HG03432 (cell line): ENCODE measurements around the gene NKIRAS2.

ENCODE experiments used
- ATAC-seq: cut with Tn5 transposase; IDR thresholded peaks from one replicate; pipeline ENCODE4 v1.9.1; 2021; ENCODE audit warnings: mild to moderate bottlenecking, moderate library complexity; ENCODE audit not compliant: unreplicated experiment

Gene NKIRAS2

GRCh38 chr17:42053731-42054500 lies 34.0 kb downstream of the NKIRAS2 start:
- no peak for ATAC-seq

- no peak for ATAC-seq
Observed at GRCh38 chr17:42055027-42055426, 35.1 kb downstream of the NKIRAS2 start.

- ATAC-seq, result no peak
Observed at GRCh38 chr17:42055496-42055895, 35.6 kb downstream of the NKIRAS2 start.

DNA sequence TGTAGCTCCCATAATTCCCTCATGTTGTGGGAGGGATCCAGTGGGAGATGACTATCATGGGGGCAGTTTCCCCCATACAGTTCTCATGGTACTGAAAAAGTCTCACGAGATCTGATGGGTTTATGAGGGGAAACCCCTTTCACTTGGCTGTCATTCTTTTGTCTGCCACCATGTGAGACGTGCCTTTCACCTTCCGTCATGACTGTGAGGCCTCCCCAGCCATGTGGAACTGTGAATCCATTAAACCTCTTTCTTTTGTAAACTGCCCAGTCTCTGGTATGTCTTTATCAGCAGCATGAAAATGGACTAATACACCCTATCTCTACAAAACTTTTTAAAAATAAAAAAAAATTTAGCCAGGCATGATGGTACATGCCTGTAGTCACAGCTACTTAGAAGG lies 36.7 kb downstream of the NKIRAS2 start:
- no peak for ATAC-seq

- ATAC-seq, result no peak
Observed at GRCh38 chr17:42058063-42058462, 38.2 kb downstream of the NKIRAS2 start.

DNA sequence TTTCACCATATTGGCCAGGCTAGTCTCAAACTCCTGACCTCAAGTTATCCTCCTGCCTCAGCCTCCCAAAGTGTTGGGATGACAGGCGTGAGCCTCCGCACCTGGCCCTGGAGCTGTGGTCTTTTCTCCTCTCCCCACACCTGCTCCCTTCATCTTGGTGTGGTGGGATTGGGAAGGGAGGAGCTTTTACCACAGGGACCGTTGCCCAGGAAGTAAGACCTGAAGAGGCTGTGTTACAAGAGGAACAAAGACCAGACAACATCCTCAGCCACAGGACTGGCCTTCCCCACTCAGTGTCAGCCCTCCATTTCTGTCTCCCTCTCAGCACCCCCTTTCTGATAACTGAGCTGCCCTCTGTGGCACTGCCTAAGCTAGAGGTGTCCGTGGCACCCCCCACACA lies 39.9 kb downstream of the NKIRAS2 start:
- no peak for ATAC-seq

DNA sequence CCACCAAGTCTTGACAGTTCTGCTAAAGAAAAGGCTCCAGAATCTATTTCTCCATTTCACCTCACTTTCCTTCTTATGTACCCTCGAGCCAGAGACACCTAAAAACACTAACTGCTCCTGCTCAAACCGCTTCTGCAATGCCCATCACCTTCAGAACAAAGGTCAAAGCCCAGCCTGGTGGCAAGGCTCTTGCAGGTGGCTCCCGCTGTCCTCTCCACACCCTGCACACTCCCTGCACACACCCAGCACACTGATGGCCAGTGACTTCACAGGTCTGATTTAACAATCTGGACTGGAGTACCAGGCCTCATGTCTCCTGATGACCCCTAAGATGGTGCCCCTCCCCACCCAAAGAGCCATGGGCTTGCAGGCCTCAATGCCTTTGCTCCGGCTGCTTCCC lies 40.3 kb downstream of the NKIRAS2 start:
- no peak for ATAC-seq

- no peak for ATAC-seq
Observed at GRCh38 chr17:42061646-42062487, 42.0 kb downstream of the NKIRAS2 start.

- no peak for ATAC-seq
Observed at GRCh38 chr17:42062681-42063080, 42.8 kb downstream of the NKIRAS2 start.

DNA sequence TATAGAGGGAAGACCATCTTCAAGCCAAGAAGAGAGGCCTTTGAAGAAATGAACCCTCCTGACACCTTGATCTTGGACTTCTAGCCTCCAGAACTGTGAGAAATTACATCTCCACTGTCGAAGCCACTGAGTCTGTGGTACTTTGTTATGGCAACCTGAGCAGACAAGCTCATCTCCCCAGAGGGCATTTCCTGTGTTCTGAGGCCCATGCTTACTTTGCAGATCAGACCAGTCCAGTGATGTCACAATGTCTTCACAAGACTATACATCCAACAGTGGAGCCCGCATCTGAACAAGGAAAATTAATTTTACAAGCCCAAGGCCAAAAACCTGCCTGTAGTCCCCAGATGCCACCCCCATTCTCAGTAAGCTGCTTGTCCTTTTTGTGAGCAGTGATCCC lies 45.3 kb downstream of the NKIRAS2 start:
- no peak for ATAC-seq

DNA sequence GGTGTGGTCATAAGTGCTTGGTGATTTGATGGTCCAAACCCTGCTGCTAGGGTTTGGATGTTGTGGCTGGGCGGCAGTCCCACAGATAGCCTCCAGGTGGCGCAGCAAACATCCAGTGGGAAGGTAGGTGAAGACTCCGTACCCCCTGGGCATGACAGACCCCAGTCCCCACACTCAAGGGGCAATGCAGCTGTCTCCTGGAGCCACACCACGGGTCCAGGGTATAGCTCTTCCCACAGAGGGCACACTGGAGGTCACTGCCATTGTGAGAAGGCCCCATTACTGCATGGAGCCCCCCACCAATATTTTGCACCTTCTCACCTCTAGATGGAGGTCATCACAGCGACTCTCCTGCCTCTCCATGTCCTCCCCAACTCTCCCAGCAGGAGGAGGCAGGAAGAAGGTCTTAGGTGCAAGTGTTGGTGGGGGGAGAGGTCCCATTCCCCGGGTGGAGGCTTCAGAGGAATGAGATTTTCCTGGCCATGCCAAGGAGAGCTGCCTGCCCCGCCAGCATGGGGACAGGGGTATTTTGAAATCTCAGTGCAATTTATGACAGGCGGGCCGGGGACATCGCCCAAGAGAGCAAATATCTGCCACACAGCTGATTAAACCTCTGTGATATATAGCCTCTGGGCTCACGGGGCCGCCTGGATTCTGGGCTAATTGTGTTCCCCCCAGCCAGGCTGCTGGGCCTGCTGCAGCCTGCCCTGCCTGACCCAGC lies 47.6 kb downstream of the NKIRAS2 start:
- no peak for ATAC-seq

DNA sequence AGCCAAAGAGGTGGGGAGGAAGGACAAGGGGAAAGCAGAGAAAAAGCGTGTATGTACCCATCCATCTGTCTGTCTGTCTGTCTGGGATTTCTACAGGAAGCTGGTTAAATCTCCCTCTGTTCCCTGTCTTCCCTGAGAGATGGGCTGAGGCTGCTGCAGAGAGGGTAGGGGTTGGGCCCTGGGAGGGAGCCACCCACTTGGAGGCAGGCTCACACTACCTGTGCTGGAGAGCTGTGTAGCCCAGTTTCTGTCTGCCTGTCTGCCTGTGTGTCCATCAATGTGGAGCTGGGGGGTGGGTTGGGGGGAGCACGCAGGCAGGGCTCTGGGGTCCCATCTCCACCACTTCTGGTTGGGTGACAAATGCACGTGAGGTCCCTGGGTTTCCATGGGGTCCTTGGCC lies 49.1 kb downstream of the NKIRAS2 start:
- ATAC-seq, result no peak

DNA sequence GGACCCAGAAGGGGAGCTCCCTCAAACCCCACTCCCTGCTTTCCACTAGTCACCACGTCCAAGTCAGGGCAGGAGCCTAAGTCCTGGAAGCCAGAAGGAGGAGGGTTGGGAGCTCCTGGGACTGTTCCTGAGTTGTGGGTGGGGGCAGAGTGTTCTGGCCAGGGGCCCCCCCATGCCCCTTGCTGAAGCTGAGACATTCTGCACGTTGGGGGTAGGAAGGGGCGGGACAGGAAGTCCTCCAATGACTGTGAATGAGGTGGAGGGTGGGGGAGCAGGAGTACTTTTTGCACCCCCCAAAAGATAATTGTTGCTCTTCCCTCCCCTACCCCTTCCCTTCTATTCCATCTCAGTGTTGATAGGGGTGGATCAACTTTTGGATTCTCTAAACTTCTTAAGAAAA lies 51.9 kb downstream of the NKIRAS2 start:
- no peak for ATAC-seq

DNA sequence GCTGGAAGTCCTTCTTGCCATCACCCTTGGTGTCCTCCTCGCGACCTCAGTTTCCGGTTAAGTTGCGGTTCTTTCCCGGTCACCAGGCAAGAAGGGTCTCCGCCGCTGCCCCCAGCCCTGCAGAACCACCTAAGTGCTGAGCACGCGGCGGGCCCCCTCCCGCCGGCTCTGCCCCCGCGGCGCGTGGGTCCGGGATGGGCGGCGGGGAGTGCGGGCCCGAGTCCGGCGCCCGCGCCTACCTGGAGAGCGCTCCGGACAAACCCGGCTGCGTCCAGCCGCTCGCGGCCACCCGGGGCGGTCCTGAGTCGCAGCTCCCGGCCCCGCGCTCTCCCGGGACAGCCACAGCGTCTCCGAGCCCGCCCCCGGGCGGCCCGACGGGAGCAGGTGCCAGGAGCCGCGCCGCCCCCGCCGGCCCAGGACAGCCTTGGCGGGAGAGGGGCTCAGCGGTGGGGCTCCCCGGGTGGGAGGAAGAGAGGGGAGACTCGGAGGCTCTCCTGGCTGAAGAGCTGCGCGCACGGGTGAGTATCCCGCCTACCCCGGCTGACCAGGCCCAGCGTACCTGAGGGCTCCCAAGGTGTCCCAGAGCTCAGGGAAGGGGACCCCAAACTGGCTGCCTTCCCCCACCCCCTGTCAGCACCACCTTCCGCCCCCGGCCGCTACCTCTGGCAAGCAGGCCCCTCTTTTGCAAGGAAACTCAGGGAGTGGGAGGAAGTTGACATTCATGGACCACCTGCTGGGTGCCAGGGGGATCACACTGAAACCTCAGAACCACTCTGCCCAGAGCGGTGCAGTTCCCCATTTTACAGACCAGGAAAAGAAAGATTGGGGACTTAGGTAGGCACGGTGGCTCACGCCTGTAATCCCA lies 52.7 kb downstream of the NKIRAS2 start:
- no peak for ATAC-seq
